HPDE6-E6E7 (cell line): ENCODE results near the gene ZNF606.

Experiments used
- DNase-seq: peaks from one replicate; pipeline ENCODE4 v3.0.0; 2011; ENCODE audit warnings: missing footprints; ENCODE audit errors: extremely low spot score

ZNF606 gene

GRCh38 chr19:57934820-57935665, 67.6 kb downstream of the ZNF606 start, which contains the start of gene ZNF418:
Gene ZNF418 (minus strand): TSS chr19:57935402. CDS start chr19:57933822, 1,580 bp downstream.
- peak; percentile 79 for DNase-seq

GRCh38 chr19:57927587-57927986, 75.0 kb downstream of the ZNF606 start:
- DNase-seq, result no peak
